Activated CD4-positive, alpha-beta memory T cell treated with anti-CD3 and anti-CD28 coated beads, Interleukin-2, amount 10 ng/mL, durations not matched to agents 7 days and 5 days (primary cell): ENCODE data around the gene CAGE1. TPM values are rescaled to one million over a fixed set of nuclear protein-coding genes. Genes with fewer than 3 reads are reported as not detected.
"Not testable (repeated sequence)": the region's sequence is repeated elsewhere in the genome, so short reads cannot be mapped to it uniquely, and the experiment has no call there.

Experiments
- CTCF ChIA-PET: fragments of 350-600 bp; sonication (Branson Sonifier 250); formaldehyde crosslinking; loops from one replicate; lab custom pipeline; 2021; ENCODE audit warnings: antibody characterized with exemption, inconsistent platforms; lab: Charles Lee
- POLR2A ChIA-PET: fragments of 350-600 bp; sonication (Branson Sonifier 250); formaldehyde crosslinking; loops from one replicate; lab custom pipeline; 2021; ENCODE audit warnings: antibody characterized with exemption; lab: Charles Lee
- DNase-seq: peaks from one replicate; pipeline ENCODE4 v3.0.0-alpha.2; 2020
- H3K27ac Mint-ChIP-seq: one replicate; pipeline ENCODE4 v1.8.0; 2021; ENCODE audit warnings: mild to moderate bottlenecking, mixed read lengths
- H3K27me3 Mint-ChIP-seq: one replicate; pipeline ENCODE4 v1.8.0; 2021; ENCODE audit warnings: mixed read lengths
- H3K36me3 Mint-ChIP-seq: one replicate; pipeline ENCODE4 v1.8.0; 2021; ENCODE audit warnings: low read depth, mixed read lengths
- H3K4me1 Mint-ChIP-seq: one replicate; pipeline ENCODE4 v1.8.0; 2021; ENCODE audit warnings: mixed read lengths
- H3K4me3 Mint-ChIP-seq: one replicate; pipeline ENCODE4 v1.8.0; 2021; ENCODE audit warnings: mild to moderate bottlenecking, mixed read lengths
- H3K9me3 Mint-ChIP-seq: one replicate; pipeline ENCODE4 v1.8.0; 2021; ENCODE audit warnings: mixed read lengths
- total RNA-seq, 2 experiments: library from RNA; stranded (reverse); gene quantifications; one replicate each; pipeline ENCODE4 v1.2.3, GENCODE V29; 2021

The CAGE1 gene
- total RNA-seq, 2 experiments from 2014 or later, result 0.08 TPM; not detected in 1

- H3K4me1 Mint-ChIP-seq, result no peaks in the 10 kb centered on the region
- H3K27ac Mint-ChIP-seq, result no peak overlapping the region
- no peaks in the 10 kb centered on the region for H3K9me3 Mint-ChIP-seq
- no peak overlapping the region for H3K4me3 Mint-ChIP-seq
- H3K27me3 Mint-ChIP-seq, result no peaks in the 10 kb centered on the region
- no peak for DNase-seq
- CTCF ChIA-PET, result interaction anchor here (0.6 to 0.7 kb wide), 6 partner anchors 16 to 373 kb away, joined by 3 to 7 read pairs (median 4); no protein-coding TSS in a partner anchor
- H3K36me3 Mint-ChIP-seq, result peaks cover 60% of the 10 kb centered on the region
- POLR2A ChIA-PET, result interaction anchor here (1.3 kb wide), 1 partner anchor 10 kb away, joined by 4 read pairs; no protein-coding TSS in a partner anchor
These were observed 11.5 kb upstream of the CAGE1 start for GRCh38 chr6:7401075-7401474.

- Mint-ChIP-seq H3K36me3 (peaks cover 31% of the 10 kb centered on the region), H3K9me3 (no peaks in the 10 kb centered on the region), H3K4me3 (no peak overlapping the region), H3K4me1 (peaks cover 41% of the 10 kb centered on the region), H3K27ac (no peak overlapping the region), H3K27me3 (no peaks in the 10 kb centered on the region)
- DNase-seq, result no peak
- ChIA-PET POLR2A (interaction anchor here (2.0 to 5.6 kb wide), 2 partner anchors 8 to 79 kb away, joined by 4 to 61 read pairs; partner anchors contain the start of gene SSR1), CTCF (interaction anchor here (1.5 to 4.5 kb wide), 2 partner anchors 116 to 223 kb away, joined by 4 to 28 read pairs; no protein-coding TSS in a partner anchor)
These were observed 2.9 kb upstream of the CAGE1 start for GRCh38 chr6:7392402-7392801.

GRCh38 chr6:7391151-7391550 is 1.6 kb upstream of the CAGE1 start:
- Mint-ChIP-seq H3K27ac (peak overlapping the region; percentile 94), H3K4me1 (peaks cover 41% of the 10 kb centered on the region), H3K36me3 (peaks cover 28% of the 10 kb centered on the region), H3K9me3 (no peaks in the 10 kb centered on the region), H3K4me3 (peak overlapping the region; percentile 85), H3K27me3 (no peaks in the 10 kb centered on the region)
- ChIA-PET CTCF (interaction anchor here (1.5 to 4.5 kb wide), 2 partner anchors 115 to 224 kb away, joined by 4 to 28 read pairs; no protein-coding TSS in a partner anchor), POLR2A (interaction anchor here (1.2 to 5.6 kb wide), 4 partner anchors 10 to 674 kb away, joined by 4 to 61 read pairs (median 6); partner anchors contain the start of genes BLOC1S5 and SSR1)
- no peak for DNase-seq

GRCh38 chr6:7390226-7390878 is 810 bp upstream of the CAGE1 start:
- no peak for DNase-seq
- Mint-ChIP-seq H3K4me1 (peaks cover 41% of the 10 kb centered on the region), H3K9me3 (no peaks in the 10 kb centered on the region), H3K27me3 (no peaks in the 10 kb centered on the region), H3K36me3 (peaks cover 21% of the 10 kb centered on the region), H3K27ac (peak overlapping the region; percentile 94), H3K4me3 (peak overlapping the region; percentile 85)
- ChIA-PET POLR2A (interaction anchor here (0.6 to 5.6 kb wide), 10 partner anchors 10 to 712 kb away, joined by 3 to 61 read pairs (median 4); partner anchors contain the start of genes BLOC1S5, EEF1E1, SNRNP48 and SSR1), CTCF (interaction anchor here (0.8 to 4.5 kb wide), 7 partner anchors 15 to 713 kb away, joined by 3 to 28 read pairs (median 4); partner anchors contain the start of gene SNRNP48)

- no peak for DNase-seq
- H3K36me3 Mint-ChIP-seq, result peaks cover 11% of the 10 kb centered on the region
- H3K27me3 Mint-ChIP-seq, result no peaks in the 10 kb centered on the region
- H3K27ac Mint-ChIP-seq, result peak overlapping the region; percentile 94
- H3K4me3 Mint-ChIP-seq, result peak overlapping the region; percentile 85
- H3K9me3 Mint-ChIP-seq, result no peaks in the 10 kb centered on the region
- peaks cover 41% of the 10 kb centered on the region for H3K4me1 Mint-ChIP-seq
- POLR2A ChIA-PET, result interaction anchor here (0.9 to 5.6 kb wide), 8 partner anchors 12 to 201 kb away, joined by 3 to 61 read pairs (median 4); partner anchors contain the start of genes SNRNP48 and SSR1
- CTCF ChIA-PET, result interaction anchor here (0.7 to 4.5 kb wide), 6 partner anchors 12 to 712 kb away, joined by 3 to 28 read pairs (median 4); partner anchors contain the start of gene SNRNP48
These were observed 436 bp downstream of the CAGE1 start for GRCh38 chr6:7389162-7389450.

- Mint-ChIP-seq H3K9me3 (no peaks in the 10 kb centered on the region), H3K27me3 (peaks cover 11% of the 10 kb centered on the region), H3K36me3 (no peaks in the 10 kb centered on the region), H3K4me1 (no peaks in the 10 kb centered on the region), H3K27ac (no peak overlapping the region), H3K4me3 (no peak overlapping the region)
- ChIA-PET POLR2A (no interaction called here), CTCF (no interaction called here)
- no peak for DNase-seq
These were observed 8.4 kb downstream of the CAGE1 start for GRCh38 chr6:7381092-7381491.

GRCh38 chr6:7378740-7379139 is 10.8 kb downstream of the CAGE1 start:
- Mint-ChIP-seq H3K4me3 (no peak overlapping the region), H3K9me3 (no peaks in the 10 kb centered on the region), H3K27ac (no peak overlapping the region), H3K27me3 (peaks cover 12% of the 10 kb centered on the region), H3K36me3 (no peaks in the 10 kb centered on the region), H3K4me1 (peaks cover 3% of the 10 kb centered on the region)
- POLR2A ChIA-PET, result no interaction called here
- CTCF ChIA-PET, result no interaction called here
- DNase-seq, result no peak

- ChIA-PET CTCF (interaction anchor here (1.2 kb wide), 1 partner anchor 11 kb away, joined by 3 read pairs; the partner anchor contains the start of genes CAGE1 and RIOK1), POLR2A (interaction anchor here (1.5 kb wide), 1 partner anchor 11 kb away, joined by 4 read pairs; the partner anchor contains the start of genes CAGE1 and RIOK1)
- H3K4me1 Mint-ChIP-seq, result peaks cover 4% of the 10 kb centered on the region
- H3K36me3 Mint-ChIP-seq, result no peaks in the 10 kb centered on the region
- peaks cover 12% of the 10 kb centered on the region for H3K27me3 Mint-ChIP-seq
- no peak overlapping the region for H3K4me3 Mint-ChIP-seq
- H3K9me3 Mint-ChIP-seq, result no peaks in the 10 kb centered on the region
- no peak overlapping the region for H3K27ac Mint-ChIP-seq
- DNase-seq, result no peak
These were observed 11.6 kb downstream of the CAGE1 start for GRCh38 chr6:7377961-7378360.

GRCh38 chr6:7373739-7374138 is 15.8 kb downstream of the CAGE1 start:
- Mint-ChIP-seq H3K4me1 (peaks cover 4% of the 10 kb centered on the region), H3K9me3 (no peaks in the 10 kb centered on the region), H3K27me3 (peaks cover 13% of the 10 kb centered on the region), H3K36me3 (no peaks in the 10 kb centered on the region), H3K27ac (no peak overlapping the region), H3K4me3 (no peak overlapping the region)
- POLR2A ChIA-PET, result no interaction called here
- CTCF ChIA-PET, result no interaction called here
- no peak for DNase-seq

- Mint-ChIP-seq H3K27ac (no peak overlapping the region), H3K27me3 (peaks cover 16% of the 10 kb centered on the region), H3K4me3 (no peak overlapping the region), H3K4me1 (no peaks in the 10 kb centered on the region), H3K36me3 (no peaks in the 10 kb centered on the region), H3K9me3 (no peaks in the 10 kb centered on the region)
- ChIA-PET POLR2A (no interaction called here), CTCF (interaction anchor here (1.5 kb wide), 1 partner anchor 161 kb away, joined by 4 read pairs; no protein-coding TSS in a partner anchor)
- no peak for DNase-seq
These were observed 22.1 kb downstream of the CAGE1 start for GRCh38 chr6:7367408-7367807.

GRCh38 chr6:7351916-7352315 is 37.6 kb downstream of the CAGE1 start:
- H3K4me3 Mint-ChIP-seq, H3K9me3 Mint-ChIP-seq, DNase-seq, H3K27ac Mint-ChIP-seq, H3K4me1 Mint-ChIP-seq, CTCF ChIA-PET, POLR2A ChIA-PET, H3K36me3 Mint-ChIP-seq: not testable (repeated sequence)
- peaks cover 49% of the 10 kb centered on the region for H3K27me3 Mint-ChIP-seq

- CTCF ChIA-PET, H3K4me1 Mint-ChIP-seq, POLR2A ChIA-PET: not testable (repeated sequence)
These were observed 39.0 kb downstream of the CAGE1 start for GRCh38 chr6:7350591-7350990.

GRCh38 chr6:7347551-7347997 is 42.0 kb downstream of the CAGE1 start:
- H3K9me3 Mint-ChIP-seq, POLR2A ChIA-PET, H3K4me3 Mint-ChIP-seq, DNase-seq, H3K4me1 Mint-ChIP-seq, H3K27ac Mint-ChIP-seq, H3K36me3 Mint-ChIP-seq, CTCF ChIA-PET: not testable (repeated sequence)
- H3K27me3 Mint-ChIP-seq, result peaks cover 32% of the 10 kb centered on the region

More at GRCh38 chr6:7350591-7350990, 39.0 kb downstream of the CAGE1 start:
- H3K27ac Mint-ChIP-seq, H3K9me3 Mint-ChIP-seq, H3K36me3 Mint-ChIP-seq, H3K4me3 Mint-ChIP-seq, DNase-seq: not testable (repeated sequence)
- peaks cover 44% of the 10 kb centered on the region for H3K27me3 Mint-ChIP-seq
